Adrenal gland (tissue), 12 donors: ENCODE data around the gene PIP5KL1. TPM values are rescaled to one million over a fixed set of nuclear protein-coding genes. Genes with fewer than 3 reads are reported as not detected.

Source experiments
- DNase-seq, 7 donors: peaks; one replicate each; pipeline ENCODE4 v3.0.0-alpha.2; 2019 to 2020
- H3K27ac ChIP-seq, 5 donors: fragments of 200-600 bp; sonication (generic) in 4 of 5; 1 replicate in 3 of 5; 2 replicates in 2 of 5; pipeline versions ENCODE4 v1.5.1 to v1.8.0; 2016 to 2020; ENCODE audit warnings: mild to moderate bottlenecking in 1 of 5
- H3K27me3 ChIP-seq: fragments of 200-600 bp; 2 replicates; pipeline ENCODE4 v1.8.0; 2021
- H3K36me3 ChIP-seq, 2 donors: fragments of 200-600 bp; replicated peaks in 1 of 2; 1 replicate in 1 of 2; 2 replicates in 1 of 2; pipeline versions ENCODE4 v1.5.1 to v1.8.0; 2018 to 2022
- H3K4me1 ChIP-seq, 2 donors: fragments of 200-600 bp; replicated peaks in 1 of 2; 1 replicate in 1 of 2; 2 replicates in 1 of 2; pipeline versions ENCODE4 v1.5.1 to v1.8.0; 2018 to 2021
- H3K4me3 ChIP-seq, 4 donors: fragments of 200-600 bp; sonication (generic) in 3 of 4; one replicate each; pipeline ENCODE4 v1.5.1; 2016 to 2018
- H3K9me3 ChIP-seq, 3 donors: fragments of 200-600 bp; sonication (generic) in 1 of 3; replicated peaks in 1 of 3; 1 replicate in 2 of 3; 2 replicates in 1 of 3; pipeline versions ENCODE4 v1.5.1 to v1.8.0; 2016 to 2021
- POLR2A ChIP-seq, 2 donors: fragments of 450-650 bp; IDR thresholded peaks; one replicate each; pipeline ENCODE4 v1.6.1; 2017; ENCODE audit warnings: antibody characterized with exemption in 2 of 2, mild to moderate bottlenecking in 2 of 2, moderate library complexity in 1 of 2
- WGBS, 4 donors: extraction: QIAGEN DNeasy Blood & Tissue Kit in 2 of 4; methylation state at CpG; one replicate each; pipeline versions ENCODE4 v1.1.5 to v1.1.7; 2013 to 2017; 5-methylcytosine and 5-hydroxymethylcytosine counted together
- intact Hi-C, 2 donors: fragments of 100-400 bp; cut with DNase I; formaldehyde crosslinking; loops; one replicate each; pipeline versions ENCODE4 v1.14.1 to v1.15.0; 2022 to 2023
- polyA plus RNA-seq, 3 donors: library from polyadenylated mRNA; stranded (reverse); fragments of 200-250 nt in 2 of 3; fragments of 350-450 nt in 1 of 3; fragmentation: Illumina TruSeq in 1 of 3; extraction: RNeasy Lipid Tissue Mini Kit (QIAGEN cat#74804) in 1 of 3; gene quantifications; one replicate each; pipeline ENCODE4 v1.2.3, GENCODE V29; 2013 to 2014
- total RNA-seq, 9 donors: library from RNA; depleted of rRNA in 4 of 9; stranded (reverse); fragments of >200 nt in 4 of 9; fragments of 120-200 nt in 1 of 9; fragmentation: NEBNext Ultra II Directional in 1 of 9; extraction: Animal tissue kit (Norgen Biotek cat#: 25700) in 1 of 9; gene quantifications; one replicate each; pipeline versions ENCODE4 v1.1.0 to v1.2.4, GENCODE V29; 2013 to 2023
- TF ChIP-seq, protein P1 (sequence below), 6 experiments: fragments of 450-650 bp in 4 of 6; fragments of 200-600 bp in 2 of 6; sonication (generic) in 1 of 6; IDR thresholded peaks; 1 replicate in 5 of 6; 2 replicates in 1 of 6; pipeline versions ENCODE4 v1.5.1 to v1.8.0; 2016 to 2021; ENCODE audit warnings: antibody characterized with exemption in 6 of 6, mild to moderate bottlenecking in 2 of 6, moderate library complexity in 1 of 6
- donor health status: healthy with polysubstance abuse.
- donor health status: Bipolar disorder and iron deficiency.
- donor health status: DM: yes; HTN: yes; CAD: no.
- donor health status: DM: no; HTN: no; CAD: no.
- donor health status: DM: no; HTN: no; CAD: no.
- donor health status: DM: yes; HTN: yes; CAD: no.

The PIP5KL1 gene
- total and polyA plus RNA-seq, 12 donors, result 0.19 to 2.3 (median 0.83) TPM; not detected in 3

DNA sequence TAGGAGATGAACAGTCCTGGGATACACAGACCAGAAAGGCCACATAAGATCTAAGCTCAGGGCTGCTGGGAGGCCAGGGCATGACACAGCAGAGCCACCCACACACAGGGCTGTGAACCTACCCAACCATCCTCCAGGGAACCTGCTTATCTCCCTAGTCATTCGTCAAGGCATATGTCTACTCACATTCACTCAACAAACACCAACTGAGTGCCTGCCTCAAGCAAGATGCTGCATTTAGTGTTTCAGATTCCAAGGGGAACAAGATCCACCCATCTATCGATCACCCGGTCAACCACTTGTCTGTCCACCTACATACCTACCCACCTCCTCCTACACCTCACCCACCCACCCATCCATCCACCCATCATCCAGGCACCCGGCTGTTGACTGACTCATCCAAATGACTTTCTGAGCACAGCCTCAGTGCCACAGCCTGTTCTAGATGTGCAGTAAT is 5.2 kb upstream of the PIP5KL1 start:
- no peaks in the 10 kb centered on the region for H3K27me3 ChIP-seq
- 76 to 82% (median 76%) methylated on average over 4 of the region's 4 CpGs for WGBS, 4 donors
- no peaks in the 10 kb centered on the region for H3K36me3 ChIP-seq
- H3K27ac ChIP-seq, result no peak overlapping the region
- H3K9me3 ChIP-seq, result no peaks in the 10 kb centered on the region
- H3K4me3 ChIP-seq, result no peak overlapping the region
- no peak for DNase-seq
- no peak for TF ChIP-seq POLR2A (IDR thresholded peaks at IDR 0.05)
- TF ChIP-seq, protein P1, sequence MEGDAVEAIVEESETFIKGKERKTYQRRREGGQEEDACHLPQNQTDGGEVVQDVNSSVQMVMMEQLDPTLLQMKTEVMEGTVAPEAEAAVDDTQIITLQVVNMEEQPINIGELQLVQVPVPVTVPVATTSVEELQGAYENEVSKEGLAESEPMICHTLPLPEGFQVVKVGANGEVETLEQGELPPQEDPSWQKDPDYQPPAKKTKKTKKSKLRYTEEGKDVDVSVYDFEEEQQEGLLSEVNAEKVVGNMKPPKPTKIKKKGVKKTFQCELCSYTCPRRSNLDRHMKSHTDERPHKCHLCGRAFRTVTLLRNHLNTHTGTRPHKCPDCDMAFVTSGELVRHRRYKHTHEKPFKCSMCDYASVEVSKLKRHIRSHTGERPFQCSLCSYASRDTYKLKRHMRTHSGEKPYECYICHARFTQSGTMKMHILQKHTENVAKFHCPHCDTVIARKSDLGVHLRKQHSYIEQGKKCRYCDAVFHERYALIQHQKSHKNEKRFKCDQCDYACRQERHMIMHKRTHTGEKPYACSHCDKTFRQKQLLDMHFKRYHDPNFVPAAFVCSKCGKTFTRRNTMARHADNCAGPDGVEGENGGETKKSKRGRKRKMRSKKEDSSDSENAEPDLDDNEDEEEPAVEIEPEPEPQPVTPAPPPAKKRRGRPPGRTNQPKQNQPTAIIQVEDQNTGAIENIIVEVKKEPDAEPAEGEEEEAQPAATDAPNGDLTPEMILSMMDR (IDR thresholded peaks at IDR 0.05), result no peak
- intact Hi-C loops, result no loop called here
- H3K4me1 ChIP-seq, result peaks cover 23 to 37% of the 10 kb centered on the region in 2 donors

DNA sequence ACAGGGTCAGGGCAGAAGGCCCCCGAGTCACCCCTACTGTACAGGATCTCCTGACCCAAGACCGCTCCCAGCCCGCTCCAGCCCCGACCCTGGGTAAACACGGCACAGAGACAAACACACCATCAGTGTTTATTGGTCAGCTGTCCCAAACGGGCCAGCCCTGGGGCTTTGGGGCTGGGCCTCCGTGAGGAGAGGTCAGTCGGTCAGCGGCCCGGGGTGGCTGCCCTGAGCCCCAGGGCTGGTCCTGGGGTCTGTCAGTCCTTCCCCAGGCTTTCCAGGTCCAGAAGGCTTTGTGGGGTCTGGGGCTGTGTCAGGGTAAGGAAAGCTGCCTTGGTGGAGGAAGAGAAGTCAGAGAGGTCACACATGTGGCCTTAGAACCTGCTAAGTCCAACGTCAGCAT is 4.4 kb upstream of the PIP5KL1 start:
- no peaks in the 10 kb centered on the region for H3K27me3 ChIP-seq
- TF ChIP-seq, protein P1 (IDR thresholded peaks at IDR 0.05), result no peak
- no peak for TF ChIP-seq POLR2A (IDR thresholded peaks at IDR 0.05)
- peaks cover 23 to 42% of the 10 kb centered on the region in 2 donors for H3K4me1 ChIP-seq
- H3K36me3 ChIP-seq, result no peaks in the 10 kb centered on the region
- no peak overlapping the region for H3K27ac ChIP-seq
- DNase-seq, result no peak
- H3K9me3 ChIP-seq, result no peaks in the 10 kb centered on the region
- H3K4me3 ChIP-seq, result no peak overlapping the region
- WGBS, 4 donors, result 68 to 84% (median 71%) methylated on average over 5 to 11 of the region's 11 CpGs
- intact Hi-C loops, result no loop called here

DNA sequence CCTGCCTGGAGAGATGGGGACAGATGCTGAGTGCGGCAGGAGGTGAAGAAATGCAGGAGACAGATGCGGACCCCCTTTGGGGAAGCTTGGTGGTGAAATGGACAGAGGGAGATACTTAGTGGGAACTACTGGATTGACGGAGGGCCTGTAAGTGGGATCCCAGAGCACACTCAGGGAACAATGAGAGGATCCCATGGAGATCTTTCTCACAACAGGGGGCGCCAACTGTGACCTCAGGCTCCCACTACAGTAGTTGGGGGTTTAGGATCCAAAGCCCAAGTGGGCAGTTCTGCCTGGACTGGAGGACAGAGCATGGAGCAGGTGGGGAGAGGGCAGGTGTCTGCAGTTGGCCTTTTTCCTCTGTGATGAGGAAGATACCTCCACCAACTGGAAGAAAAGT is 3.7 kb upstream of the PIP5KL1 start:
- intact Hi-C loops, result no loop called here
- no peaks in the 10 kb centered on the region for H3K27me3 ChIP-seq
- peaks cover 23 to 42% of the 10 kb centered on the region in 2 donors for H3K4me1 ChIP-seq
- 88 to 98% (median 94%) methylated on average over 4 of the region's 4 CpGs for WGBS, 4 donors
- TF ChIP-seq POLR2A (IDR thresholded peaks at IDR 0.05), result no peak
- TF ChIP-seq, protein P1 (IDR thresholded peaks at IDR 0.05), result no peak
- no peaks in the 10 kb centered on the region for H3K36me3 ChIP-seq
- H3K9me3 ChIP-seq, result no peaks in the 10 kb centered on the region
- H3K27ac ChIP-seq, result no peak overlapping the region
- no peak overlapping the region for H3K4me3 ChIP-seq
- DNase-seq, result no peak

DNA sequence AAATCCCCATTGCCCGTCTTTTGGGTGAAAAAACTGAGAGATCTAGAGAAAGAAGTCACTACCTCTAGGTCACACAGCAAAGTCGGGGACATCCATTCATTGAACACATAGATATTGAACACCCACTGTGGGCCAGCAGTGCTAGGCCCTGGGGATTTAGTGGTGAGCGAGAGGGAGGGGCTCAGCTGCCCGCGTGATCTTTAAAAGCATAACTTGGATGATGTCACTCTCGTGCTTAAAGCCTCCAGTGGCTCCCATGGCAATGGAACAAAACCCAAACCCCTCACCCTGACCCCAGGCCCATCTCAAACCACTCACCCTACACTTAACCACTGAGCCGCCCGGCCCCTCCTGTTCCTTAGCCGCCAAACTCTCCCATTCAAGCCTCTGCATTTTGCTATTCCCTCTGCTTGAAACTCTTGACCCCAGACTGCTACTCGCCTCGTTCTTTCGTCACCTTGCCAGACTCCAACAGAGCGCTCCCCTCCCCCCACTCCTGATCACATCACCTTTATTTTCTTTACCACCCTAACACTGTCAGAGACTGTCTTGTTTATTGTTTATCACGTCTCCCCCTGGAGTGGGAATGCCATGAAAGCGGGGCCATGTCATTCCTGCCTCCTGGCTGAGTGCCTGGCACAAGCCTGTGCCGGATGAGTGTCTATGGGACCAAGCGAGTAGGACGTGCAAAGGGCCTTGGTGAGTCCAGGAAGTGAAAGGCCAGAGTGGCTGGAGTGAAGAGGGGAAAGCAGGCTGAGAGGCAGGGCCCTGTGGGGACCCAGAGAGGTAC is 710 bp upstream of the PIP5KL1 start:
- WGBS, 4 donors, result 15 to 24% (median 18%) methylated on average over 16 to 18 of the region's 18 CpGs
- intact Hi-C loops, result no loop called here
- no peaks in the 10 kb centered on the region for H3K9me3 ChIP-seq
- H3K27me3 ChIP-seq, result peaks cover 19% of the 10 kb centered on the region
- H3K36me3 ChIP-seq, result no peaks in the 10 kb centered on the region
- DNase-seq, result peak in 4 of 7 donors; percentile 55 to 70 (median 68)
- peak overlapping the region in 2 of 5 donors; percentile 17 to 56 for H3K27ac ChIP-seq
- H3K4me3 ChIP-seq, result peak overlapping the region in 2 of 4 donors; percentile 22 to 42
- H3K4me1 ChIP-seq, result peaks cover 10 to 40% of the 10 kb centered on the region in 2 donors
- peak in 1 of 2 donors; percentile 5 for TF ChIP-seq POLR2A (IDR thresholded peaks at IDR 0.05)
- TF ChIP-seq, protein P1 (IDR thresholded peaks at IDR 0.05), result no peak
